Measurements from ENCODE around the gene ZNF335. TPM values are rescaled to one million over a fixed set of nuclear protein-coding genes. Genes with fewer than 3 reads are reported as not detected.

The ZNF335 gene
- total RNA-seq, 1 donor from 2014 or later = 23.9 TPM

DNA sequence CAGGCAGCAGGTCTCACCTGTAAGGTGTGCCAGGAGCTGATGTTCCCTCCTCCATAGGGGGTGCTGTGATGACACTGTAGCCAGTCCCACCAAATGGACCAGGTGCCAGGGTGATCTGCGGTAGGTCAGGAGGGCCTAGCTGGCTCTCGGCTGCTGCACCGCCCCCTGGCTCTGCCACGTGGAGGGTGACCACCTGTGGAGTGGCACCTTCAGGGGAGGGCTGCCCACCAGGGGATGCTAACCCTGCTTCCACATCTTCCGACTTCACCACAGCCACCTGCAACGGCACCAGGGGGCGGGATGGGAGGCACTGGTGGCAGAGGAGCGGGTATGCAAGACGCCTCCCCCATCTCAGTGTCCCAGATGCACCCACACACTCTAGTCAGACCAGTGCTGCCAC, 18.3 kb downstream of the ZNF335 start:
- H3K27ac Mint-ChIP-seq (ENCODE audit: unreplicated experiment) = no peak overlapping the region
- H3K4me1 Mint-ChIP-seq (ENCODE audit: unreplicated experiment) = no peaks in the 10 kb centered on the region
- peaks cover 29% of the 10 kb centered on the region for H3K36me3 Mint-ChIP-seq (ENCODE audit: unreplicated experiment)
- no peaks in the 10 kb centered on the region for H3K27me3 Mint-ChIP-seq (ENCODE audit: unreplicated experiment)
- H3K4me3 Mint-ChIP-seq (ENCODE audit: unreplicated experiment) = no peak overlapping the region
- no peak for DNase-seq (ENCODE audit: extremely low spot score, unreplicated experiment)
- no peaks in the 10 kb centered on the region for H3K9me3 Mint-ChIP-seq (ENCODE audit: unreplicated experiment)
- TF ChIP-seq, protein P1, sequence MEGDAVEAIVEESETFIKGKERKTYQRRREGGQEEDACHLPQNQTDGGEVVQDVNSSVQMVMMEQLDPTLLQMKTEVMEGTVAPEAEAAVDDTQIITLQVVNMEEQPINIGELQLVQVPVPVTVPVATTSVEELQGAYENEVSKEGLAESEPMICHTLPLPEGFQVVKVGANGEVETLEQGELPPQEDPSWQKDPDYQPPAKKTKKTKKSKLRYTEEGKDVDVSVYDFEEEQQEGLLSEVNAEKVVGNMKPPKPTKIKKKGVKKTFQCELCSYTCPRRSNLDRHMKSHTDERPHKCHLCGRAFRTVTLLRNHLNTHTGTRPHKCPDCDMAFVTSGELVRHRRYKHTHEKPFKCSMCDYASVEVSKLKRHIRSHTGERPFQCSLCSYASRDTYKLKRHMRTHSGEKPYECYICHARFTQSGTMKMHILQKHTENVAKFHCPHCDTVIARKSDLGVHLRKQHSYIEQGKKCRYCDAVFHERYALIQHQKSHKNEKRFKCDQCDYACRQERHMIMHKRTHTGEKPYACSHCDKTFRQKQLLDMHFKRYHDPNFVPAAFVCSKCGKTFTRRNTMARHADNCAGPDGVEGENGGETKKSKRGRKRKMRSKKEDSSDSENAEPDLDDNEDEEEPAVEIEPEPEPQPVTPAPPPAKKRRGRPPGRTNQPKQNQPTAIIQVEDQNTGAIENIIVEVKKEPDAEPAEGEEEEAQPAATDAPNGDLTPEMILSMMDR (IDR thresholded peaks at IDR 0.05) = no peak

DNA sequence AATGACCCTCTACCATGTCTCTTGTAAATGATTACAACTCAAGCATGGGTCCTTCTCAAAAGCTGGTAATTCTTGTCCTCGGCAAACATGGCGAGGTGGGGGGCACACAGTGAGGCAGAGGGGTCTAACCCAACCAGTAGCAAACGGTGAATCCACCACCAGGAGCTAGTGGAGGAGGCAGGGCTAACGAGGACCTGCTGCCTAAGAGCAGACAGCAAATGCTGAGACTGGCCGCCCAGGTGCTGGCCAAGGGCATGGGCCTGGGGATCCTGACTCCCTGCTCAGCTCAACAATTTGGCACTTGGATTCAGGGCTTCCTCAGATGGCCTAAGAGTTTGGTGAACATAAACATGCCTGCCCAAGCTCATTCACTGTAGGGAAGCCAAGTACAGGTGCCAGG, 19.1 kb downstream of the ZNF335 start:
- no peak overlapping the region for H3K27ac Mint-ChIP-seq (ENCODE audit: unreplicated experiment)
- H3K27me3 Mint-ChIP-seq (ENCODE audit: unreplicated experiment) = no peaks in the 10 kb centered on the region
- no peak overlapping the region for H3K4me3 Mint-ChIP-seq (ENCODE audit: unreplicated experiment)
- no peaks in the 10 kb centered on the region for H3K9me3 Mint-ChIP-seq (ENCODE audit: unreplicated experiment)
- TF ChIP-seq, protein P1 (IDR thresholded peaks at IDR 0.05) = no peak
- DNase-seq (ENCODE audit: extremely low spot score, unreplicated experiment) = no peak
- H3K36me3 Mint-ChIP-seq (ENCODE audit: unreplicated experiment) = peaks cover 28% of the 10 kb centered on the region
- no peaks in the 10 kb centered on the region for H3K4me1 Mint-ChIP-seq (ENCODE audit: unreplicated experiment)

DNA sequence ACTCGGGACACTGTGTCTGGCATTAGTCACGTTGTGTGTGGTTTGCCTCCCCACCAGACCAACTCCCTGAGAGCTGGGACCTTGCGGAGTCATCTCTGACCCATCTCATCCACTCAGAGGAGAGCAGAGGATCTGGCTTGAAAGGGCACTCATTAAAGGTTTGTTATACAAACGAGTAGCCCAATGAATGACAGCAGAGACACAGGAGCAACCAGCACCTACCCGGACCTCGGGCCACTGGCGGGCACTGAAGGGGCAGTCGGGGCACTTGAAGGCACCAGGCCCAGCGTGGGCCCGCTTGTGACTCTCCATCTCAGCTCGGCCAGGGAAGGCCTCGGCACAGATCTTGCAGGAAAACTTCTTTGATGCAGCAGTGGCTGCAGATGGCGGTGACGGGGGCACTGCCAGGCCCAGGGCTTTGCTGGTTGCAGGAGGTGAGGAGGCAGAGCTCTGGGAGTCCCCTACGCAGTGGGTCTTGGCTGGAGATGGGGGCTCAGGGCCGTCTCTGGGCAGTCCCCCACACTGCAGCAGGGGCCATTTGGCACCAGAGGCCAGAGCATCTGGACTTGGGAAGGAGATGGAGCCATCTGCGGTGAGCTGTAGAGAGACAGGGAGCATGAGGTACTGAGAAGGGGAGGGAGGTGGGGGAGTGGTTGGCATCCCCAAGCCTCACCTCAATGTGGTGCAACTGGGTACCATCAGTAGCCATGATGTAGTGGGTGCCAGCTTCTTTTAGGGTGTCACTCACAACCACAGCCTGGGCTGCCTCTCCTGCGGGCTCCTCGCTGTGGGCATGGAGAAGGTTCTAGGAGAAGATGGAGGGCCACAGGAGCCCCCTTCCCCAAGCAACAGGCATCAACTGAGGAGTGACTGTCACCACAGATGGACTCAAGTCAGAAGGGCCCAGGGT, 19.8 kb downstream of the ZNF335 start:
- H3K36me3 Mint-ChIP-seq (ENCODE audit: unreplicated experiment) = peaks cover 32% of the 10 kb centered on the region
- no peak overlapping the region for H3K27ac Mint-ChIP-seq (ENCODE audit: unreplicated experiment)
- TF ChIP-seq, protein P1 (IDR thresholded peaks at IDR 0.05) = no peak
- H3K4me3 Mint-ChIP-seq (ENCODE audit: unreplicated experiment) = no peak overlapping the region
- H3K4me1 Mint-ChIP-seq (ENCODE audit: unreplicated experiment) = no peaks in the 10 kb centered on the region
- H3K27me3 Mint-ChIP-seq (ENCODE audit: unreplicated experiment) = no peaks in the 10 kb centered on the region
- H3K9me3 Mint-ChIP-seq (ENCODE audit: unreplicated experiment) = no peaks in the 10 kb centered on the region
- DNase-seq (ENCODE audit: extremely low spot score, unreplicated experiment) = no peak

DNA sequence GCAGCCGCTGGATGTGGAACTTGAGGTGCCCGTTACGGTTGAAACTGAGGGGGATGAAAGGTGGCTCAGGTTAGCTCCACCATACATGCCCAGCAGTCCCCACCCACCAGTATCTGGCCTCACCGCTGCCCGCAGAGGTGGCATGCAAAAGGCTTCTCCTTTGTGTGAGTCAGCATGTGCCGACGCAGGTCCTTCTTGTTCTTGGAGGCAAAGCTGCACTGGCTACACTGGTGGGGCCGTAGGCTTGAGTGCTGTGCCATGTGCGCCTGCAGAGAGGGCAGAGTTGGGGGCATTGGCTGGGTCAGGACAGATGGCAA, 21.7 kb downstream of the ZNF335 start:
- no peak for DNase-seq (ENCODE audit: extremely low spot score, unreplicated experiment)
- Mint-ChIP-seq H3K4me1 (ENCODE audit: unreplicated experiment) (no peaks in the 10 kb centered on the region), H3K36me3 (ENCODE audit: unreplicated experiment) (peaks cover 29% of the 10 kb centered on the region), H3K27ac (ENCODE audit: unreplicated experiment) (no peak overlapping the region), H3K4me3 (ENCODE audit: unreplicated experiment) (no peak overlapping the region), H3K9me3 (ENCODE audit: unreplicated experiment) (no peaks in the 10 kb centered on the region), H3K27me3 (ENCODE audit: unreplicated experiment) (no peaks in the 10 kb centered on the region)
- TF ChIP-seq, protein P1 (IDR thresholded peaks at IDR 0.05) = no peak

DNA sequence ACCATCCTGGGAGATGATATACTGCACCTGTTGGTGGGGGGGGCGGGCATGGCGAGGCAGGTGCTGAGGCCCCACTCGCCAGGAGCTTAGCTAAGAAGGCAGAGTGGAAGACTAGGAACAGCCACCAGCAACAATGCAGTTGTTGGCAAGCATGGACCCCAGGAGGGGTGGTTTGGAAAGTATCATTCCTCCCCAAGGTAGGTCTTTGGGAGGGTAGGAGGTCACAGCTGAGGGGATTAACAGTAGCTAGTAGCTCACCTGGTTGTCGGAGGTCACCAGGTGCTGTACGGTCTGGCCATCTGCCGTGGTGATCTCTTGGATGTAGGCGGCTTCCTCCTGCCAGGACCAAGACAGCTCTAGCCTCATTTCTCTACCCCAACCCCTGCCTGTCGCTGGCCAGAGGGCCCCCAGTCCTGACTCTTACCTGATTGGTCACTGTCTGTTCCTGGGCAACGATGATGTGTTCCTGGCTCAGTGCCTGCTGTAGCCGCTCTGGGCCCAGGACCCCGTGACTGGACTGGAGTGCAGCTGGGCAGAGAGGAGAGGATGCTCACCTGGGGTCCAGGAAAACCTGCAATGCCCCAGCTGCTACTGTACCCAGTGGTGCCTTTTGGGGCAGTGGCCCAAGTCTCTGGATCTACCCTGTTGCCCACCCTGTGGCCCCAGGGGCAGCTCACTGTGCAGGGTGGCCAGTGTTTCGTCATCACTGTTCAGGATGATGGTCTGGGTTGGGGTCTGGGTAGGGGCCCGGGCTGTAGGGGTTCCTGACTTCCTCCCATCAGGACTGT, 22.3 kb downstream of the ZNF335 start:
- TF ChIP-seq, protein P1 (IDR thresholded peaks at IDR 0.05) = no peak
- Mint-ChIP-seq H3K27me3 (ENCODE audit: unreplicated experiment) (no peaks in the 10 kb centered on the region), H3K4me3 (ENCODE audit: unreplicated experiment) (no peak overlapping the region), H3K36me3 (ENCODE audit: unreplicated experiment) (peaks cover 29% of the 10 kb centered on the region), H3K9me3 (ENCODE audit: unreplicated experiment) (no peaks in the 10 kb centered on the region), H3K4me1 (ENCODE audit: unreplicated experiment) (no peaks in the 10 kb centered on the region), H3K27ac (ENCODE audit: unreplicated experiment) (no peak overlapping the region)
- no peak for DNase-seq (ENCODE audit: extremely low spot score, unreplicated experiment)

Data from osteocyte (in vitro differentiated cells).